GM21619 (cell line): ENCODE data around the gene ABCC4.

Experiments
- ATAC-seq: cut with Tn5 transposase; IDR thresholded peaks from one replicate; pipeline ENCODE4 v1.9.1; 2021; ENCODE audit not compliant: unreplicated experiment

Gene ABCC4, protein sequence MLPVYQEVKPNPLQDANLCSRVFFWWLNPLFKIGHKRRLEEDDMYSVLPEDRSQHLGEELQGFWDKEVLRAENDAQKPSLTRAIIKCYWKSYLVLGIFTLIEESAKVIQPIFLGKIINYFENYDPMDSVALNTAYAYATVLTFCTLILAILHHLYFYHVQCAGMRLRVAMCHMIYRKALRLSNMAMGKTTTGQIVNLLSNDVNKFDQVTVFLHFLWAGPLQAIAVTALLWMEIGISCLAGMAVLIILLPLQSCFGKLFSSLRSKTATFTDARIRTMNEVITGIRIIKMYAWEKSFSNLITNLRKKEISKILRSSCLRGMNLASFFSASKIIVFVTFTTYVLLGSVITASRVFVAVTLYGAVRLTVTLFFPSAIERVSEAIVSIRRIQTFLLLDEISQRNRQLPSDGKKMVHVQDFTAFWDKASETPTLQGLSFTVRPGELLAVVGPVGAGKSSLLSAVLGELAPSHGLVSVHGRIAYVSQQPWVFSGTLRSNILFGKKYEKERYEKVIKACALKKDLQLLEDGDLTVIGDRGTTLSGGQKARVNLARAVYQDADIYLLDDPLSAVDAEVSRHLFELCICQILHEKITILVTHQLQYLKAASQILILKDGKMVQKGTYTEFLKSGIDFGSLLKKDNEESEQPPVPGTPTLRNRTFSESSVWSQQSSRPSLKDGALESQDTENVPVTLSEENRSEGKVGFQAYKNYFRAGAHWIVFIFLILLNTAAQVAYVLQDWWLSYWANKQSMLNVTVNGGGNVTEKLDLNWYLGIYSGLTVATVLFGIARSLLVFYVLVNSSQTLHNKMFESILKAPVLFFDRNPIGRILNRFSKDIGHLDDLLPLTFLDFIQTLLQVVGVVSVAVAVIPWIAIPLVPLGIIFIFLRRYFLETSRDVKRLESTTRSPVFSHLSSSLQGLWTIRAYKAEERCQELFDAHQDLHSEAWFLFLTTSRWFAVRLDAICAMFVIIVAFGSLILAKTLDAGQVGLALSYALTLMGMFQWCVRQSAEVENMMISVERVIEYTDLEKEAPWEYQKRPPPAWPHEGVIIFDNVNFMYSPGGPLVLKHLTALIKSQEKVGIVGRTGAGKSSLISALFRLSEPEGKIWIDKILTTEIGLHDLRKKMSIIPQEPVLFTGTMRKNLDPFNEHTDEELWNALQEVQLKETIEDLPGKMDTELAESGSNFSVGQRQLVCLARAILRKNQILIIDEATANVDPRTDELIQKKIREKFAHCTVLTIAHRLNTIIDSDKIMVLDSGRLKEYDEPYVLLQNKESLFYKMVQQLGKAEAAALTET (N-terminal part only)

DNA sequence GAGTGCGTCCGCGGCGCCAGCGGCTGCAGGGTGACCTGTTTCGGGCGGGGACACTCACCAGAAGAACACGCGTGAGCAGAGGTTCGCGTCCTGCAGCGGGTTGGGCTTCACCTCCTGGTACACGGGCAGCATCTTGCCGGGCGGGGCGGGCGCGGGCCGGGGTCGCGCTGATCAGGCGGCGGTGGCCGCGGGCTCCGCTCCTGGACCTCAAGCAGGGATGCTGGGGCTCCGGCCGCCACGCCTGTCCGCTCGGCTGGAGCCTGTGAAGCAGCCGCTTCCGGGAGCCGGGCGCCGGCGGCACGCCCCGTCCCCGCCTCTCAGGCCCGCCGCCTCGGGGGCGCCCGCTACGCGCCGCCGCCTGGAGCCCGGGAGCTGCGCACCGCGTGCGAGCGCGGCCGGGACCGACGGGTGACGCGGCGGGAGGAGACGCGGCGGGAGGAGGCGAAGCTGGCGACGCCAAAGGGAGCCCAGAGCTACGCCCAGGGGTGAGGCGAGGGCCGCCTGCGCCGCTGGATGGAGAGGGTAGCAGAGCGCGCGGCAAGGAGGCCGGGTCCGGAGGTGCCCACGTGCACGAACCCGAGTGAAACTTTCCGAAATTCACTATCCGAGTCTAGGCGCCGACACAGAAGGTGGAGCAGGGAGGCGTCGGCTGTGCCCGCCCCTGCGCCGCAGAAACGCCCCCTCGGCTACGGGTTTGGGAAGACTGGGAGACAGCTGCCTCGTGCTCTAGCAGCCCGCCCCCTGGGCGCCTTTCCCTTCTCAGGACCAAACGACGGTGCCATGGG lies at the start of gene ABCC4:
Gene ABCC4, minus strand, starts transcription at position 269 of the 785 bp plus-strand sequence. Its CDS starts 137 bp downstream, at position 132.
- ATAC-seq = peak; percentile 83

DNA sequence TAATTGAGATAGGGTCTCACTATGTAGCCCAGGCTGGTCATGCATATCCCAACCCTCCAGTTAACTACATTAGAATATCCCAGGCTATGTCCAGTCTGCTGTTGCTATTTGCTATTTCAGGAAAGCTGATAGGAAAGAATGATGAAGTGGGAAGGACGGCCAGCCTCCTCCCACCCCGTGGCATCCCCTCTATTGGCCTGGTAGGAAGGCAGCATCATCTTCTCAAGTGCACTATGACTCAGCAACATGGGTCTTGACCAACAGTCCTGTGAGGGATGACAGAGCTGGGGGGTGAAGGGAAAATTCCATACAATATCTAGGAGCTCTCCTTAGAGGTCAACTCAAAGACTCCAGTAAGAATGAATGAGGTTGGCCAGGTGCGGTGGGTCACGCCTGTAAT lies 48.0 kb upstream of the ABCC4 start:
- no peak for ATAC-seq

DNA sequence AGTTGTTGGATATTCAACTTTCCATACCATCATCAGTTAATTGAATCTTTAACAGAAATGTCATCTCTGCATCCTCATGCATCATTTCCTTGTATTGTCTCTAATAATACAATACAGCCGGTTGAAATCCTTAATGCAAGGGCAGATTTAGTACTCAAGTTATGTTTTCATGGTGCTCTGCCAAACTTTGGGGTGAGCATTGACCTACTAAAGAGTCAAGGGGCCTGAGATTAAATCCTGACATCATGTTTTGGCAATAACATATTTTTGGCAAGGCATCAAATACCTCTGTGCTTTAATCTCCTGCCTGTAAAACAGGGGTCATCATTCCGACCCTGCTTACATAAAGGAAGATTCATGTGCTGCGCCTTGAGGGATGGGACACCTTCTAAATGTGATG lies 42.7 kb upstream of the ABCC4 start:
- no peak for ATAC-seq

DNA sequence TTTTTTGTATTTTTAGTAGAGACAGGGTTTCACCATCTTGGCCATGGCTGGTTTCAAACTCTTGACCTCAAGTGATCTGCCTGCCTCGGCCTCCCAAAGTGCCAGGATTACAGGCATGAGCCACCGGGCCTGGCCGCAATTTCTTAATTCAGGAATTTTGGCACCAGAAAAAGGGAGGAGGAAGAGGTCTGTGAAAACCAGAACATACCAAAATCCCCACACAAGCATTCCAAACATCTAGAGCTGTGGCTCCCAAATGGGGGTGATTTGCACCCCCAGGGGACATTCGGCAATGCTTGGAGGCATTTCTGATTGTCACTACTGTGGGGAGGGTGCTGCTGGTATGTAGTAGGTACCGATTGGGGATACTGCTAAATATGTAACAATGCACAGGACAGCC lies 40.2 kb upstream of the ABCC4 start:
- ATAC-seq = no peak

DNA sequence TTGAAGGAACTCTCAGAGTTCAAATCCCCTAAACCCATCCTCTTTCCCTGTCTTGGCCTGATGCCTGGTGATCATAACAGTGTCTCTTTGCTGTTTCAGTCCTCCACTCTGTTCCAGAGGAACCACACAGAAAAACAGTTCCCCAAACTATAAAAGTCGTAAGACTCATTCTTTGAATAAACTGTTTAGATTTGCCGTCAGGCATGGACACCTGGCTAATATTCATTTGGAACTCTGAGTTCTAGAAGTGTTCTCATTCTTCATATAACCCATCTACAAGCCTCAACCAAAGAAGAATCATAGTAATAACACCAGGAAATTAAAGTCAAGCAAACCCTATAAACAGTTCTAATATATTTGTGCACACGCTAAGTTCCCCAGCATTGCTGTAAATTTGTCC lies 37.7 kb upstream of the ABCC4 start:
- no peak for ATAC-seq

DNA sequence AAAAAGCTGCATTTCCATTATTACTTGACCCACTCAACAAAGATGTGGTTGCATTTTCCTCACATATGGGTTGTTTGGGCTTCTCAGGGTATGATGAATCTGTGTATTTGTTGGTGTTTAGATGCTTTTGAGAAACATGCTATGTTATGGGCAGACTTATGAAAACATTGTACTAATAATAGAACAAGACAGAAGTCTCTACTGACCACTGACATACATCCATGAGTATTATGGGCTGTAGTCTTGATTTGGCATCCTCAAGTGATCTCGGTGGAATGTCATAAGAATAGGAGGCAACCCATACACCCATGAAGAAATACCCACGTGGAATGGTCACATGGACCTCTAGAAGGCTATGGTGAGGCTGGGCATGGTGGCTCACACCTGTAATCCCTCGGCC lies 36.3 kb upstream of the ABCC4 start:
- ATAC-seq = no peak

DNA sequence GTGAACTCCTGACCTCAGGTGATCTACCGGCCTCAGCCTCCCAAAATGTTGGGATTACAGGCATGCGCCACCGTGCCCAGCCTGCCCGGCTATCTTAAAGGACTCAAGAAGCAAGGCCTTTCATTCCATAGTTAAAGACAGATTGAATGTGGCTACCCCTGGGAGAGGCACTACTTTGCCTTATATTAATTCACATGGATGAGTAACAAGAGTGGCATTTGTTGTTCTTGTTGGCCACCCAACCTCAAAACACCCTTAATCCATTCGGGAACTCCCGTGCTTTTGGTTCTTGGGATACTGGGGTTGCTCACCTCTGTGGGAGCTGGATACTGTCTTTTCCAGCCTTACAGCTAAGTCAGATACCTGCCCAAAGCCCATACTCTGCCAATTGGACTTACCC lies 34.4 kb upstream of the ABCC4 start:
- ATAC-seq = no peak

DNA sequence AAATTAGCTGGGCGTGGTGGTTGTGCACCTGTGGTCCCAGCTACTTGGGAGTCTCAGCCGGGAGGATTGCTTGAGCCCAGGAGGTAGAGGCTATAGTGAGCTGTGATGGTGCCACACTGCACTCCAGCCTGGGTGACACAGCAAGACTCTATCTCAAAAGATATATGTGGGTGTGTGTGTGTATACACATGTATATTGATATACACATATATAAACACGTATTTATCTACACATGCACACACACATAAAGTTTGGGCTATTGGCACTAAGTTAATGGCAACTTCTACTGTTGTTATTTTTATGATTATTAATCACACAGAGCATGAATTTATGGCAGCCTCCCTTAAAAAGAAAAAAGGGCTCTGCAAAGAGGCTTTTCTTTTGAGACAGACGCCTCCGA lies 27.1 kb upstream of the ABCC4 start:
- ATAC-seq = no peak

DNA sequence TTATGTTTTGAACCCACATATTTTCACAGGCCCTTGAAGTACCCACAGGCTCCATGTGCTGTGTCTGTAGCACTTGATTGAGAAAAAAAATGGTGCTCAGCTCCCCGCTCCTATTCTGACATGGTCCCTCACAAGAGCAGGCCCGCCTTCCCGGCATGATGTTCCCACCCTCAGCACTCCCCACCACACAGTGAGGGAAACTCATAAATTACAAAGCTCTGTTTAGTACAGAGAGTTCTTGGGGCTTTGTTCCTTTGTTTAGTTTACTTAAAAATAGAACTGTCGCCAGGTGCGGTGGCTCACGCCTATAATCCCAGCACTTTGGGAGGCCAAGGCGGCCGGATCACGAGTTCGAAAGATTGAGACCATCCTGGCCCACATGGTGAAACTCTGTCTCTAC lies 25.9 kb upstream of the ABCC4 start:
- ATAC-seq = no peak

DNA sequence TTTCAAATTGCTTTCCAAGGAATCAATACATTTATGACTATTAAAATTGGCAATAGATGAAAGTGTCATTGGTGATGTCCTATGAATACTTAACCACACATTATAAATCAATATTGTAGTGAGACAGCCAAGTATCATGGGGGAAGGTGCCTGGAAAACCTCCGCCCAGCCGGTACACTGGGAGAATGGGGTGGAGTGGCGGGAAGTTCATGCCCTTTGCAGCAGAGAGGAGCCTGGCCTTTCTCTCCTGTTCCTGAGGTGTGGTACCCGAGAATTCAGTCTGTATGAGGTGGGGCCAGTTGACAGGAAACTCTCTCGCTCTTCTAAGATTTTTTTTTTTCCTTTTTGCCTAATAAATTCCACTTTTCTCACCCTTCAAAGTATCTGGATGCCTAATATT lies 25.4 kb upstream of the ABCC4 start:
- no peak for ATAC-seq

DNA sequence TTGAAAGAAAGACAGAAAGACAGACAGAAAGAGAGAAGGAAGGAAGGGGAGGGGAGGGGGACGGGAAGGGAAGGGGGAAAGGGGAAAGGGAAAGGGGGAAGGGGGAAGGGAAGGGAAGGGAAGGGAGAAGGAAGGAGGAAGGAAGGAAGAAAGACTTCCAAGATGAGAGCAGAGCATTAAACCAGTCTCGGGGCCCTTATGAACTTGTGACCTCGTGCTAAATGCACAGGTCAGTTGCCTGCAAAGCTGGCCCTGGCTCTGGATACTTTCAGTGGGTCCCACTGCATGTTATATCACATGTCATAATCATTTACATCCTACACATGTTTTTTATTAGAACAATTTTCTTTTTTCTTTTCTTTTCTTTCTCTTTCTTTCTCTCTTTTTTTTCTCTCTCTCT lies 24.2 kb upstream of the ABCC4 start:
- no peak for ATAC-seq

DNA sequence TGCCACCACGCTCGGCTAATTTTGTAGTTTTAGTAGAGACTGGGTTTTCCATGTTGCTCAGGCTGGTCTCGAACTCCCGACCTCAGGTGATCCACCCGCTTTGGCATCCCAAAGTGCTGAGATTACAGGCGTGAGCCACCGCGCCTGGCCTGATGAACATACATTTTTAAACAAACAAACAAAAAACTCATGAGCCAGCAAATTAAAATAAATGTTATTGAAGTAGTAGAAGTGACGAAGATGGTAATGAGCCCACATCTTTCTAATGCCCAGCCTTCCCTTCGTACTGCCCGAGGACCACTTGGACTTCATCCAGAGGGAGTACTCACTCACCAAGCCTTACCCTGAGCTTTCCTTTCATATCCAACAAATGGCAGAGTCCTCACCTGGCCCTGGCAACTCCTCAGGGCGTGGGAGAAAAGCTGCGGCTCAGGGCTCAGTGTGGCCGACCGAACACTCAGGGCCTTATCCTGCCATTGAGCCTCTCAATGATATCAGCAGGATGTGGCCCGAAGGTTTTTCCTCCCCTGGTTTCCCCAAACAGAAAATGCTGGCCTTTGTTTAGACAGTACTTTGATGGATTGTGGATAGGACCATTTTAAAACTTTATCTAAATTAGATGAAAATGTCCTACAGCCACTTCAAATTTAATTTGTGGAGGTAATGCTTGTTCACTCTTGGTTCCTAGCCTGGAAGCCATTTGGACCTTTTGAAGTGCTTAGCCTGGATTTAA lies 22.8 kb upstream of the ABCC4 start:
- ATAC-seq = no peak

DNA sequence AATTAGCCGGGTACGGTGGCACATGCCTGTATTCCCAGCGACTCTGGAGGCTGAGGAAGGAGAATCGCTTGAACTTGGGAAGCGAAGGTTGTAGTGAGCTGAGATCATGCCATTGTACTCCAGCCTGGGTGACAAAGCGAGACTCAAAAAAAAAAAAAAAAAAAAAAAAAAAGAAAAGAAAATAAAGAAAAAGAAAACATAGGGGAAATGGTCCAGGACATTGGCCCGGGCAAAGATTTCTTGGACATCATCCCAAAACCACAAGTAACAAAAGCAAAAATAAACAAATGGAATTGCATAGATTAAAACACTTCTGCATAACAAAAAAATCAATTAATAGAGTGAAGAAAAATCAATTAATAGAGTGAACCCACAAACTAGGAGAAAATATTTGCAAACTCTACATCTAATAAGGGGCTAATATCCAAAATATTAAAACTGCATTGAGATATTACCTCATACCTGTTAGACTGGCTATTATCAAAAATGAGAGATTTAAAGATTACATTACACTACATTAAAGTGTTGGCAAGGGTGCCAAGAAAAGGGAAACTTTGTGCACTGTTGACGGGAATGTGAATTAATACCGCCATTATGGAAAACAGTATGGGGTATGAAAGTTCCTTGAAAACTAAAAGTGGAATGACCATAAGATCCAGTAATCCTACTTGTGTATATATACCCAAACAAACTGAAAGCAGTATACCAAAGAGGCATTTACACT lies 18.5 kb upstream of the ABCC4 start:
- ATAC-seq = no peak

DNA sequence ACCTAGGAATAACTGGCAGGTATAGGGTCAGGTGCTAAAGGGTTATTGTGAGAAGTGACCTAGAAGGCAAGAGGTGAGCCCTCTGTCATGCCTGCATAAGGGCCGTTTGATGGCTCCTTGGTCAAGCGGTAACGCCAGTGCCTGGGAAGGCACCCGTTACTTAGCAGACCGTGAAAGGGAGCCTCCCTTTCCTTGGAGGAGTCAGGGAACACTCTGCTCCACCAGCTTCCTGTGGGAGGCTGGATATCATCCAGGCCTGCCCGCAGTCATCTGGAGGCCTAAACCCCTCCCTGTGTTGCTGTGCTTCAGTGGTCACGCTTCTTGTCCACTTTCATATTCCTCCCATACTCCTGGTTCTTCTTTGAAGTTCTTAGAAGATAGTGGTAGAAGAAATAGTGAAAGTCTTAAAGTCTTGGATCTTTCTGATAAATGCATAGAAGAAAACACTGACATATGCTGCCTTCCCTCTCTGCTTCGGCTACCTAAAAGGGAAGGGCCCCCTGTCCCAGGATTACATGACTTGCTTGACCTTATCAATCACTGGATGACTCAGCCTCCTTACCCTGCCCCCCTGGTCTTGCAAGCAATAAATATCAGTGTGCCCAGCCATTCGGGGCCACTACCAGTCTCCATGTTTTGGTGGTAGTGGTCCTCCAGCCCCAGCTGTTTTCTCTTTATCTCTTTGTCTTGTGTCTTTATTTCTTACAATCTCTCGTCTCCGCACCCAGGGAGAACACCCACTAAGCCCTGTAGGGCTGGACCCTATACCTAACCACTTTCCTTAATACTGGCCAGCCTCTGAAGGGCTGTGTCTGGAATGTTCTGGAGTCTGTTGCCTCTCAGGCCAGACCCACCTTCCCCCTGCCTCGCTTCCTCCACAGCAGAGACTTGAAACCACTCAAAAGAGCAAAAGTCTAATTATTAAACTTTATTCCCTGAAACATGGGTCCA lies 16.1 kb upstream of the ABCC4 start:
- ATAC-seq = no peak

DNA sequence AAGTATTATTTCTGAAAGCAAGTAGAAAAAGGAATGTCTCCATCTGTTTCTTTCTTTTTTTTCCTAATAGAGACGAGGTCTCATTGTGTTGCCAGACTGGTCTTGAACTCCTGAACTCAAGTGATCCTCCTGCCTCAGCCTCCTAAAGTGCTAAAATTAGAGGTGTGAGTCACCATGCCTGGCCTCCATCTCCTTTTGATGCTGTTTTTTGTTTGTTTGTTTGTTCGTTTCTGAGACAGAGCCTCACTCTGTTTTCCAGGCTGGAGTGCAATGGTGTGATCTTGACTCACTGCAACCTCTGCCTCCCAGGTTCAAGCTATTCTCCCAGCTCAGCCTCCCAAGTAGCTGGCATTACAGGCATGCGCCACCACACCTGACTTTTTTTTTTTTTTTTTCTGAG lies 14.5 kb upstream of the ABCC4 start:
- no peak for ATAC-seq

DNA sequence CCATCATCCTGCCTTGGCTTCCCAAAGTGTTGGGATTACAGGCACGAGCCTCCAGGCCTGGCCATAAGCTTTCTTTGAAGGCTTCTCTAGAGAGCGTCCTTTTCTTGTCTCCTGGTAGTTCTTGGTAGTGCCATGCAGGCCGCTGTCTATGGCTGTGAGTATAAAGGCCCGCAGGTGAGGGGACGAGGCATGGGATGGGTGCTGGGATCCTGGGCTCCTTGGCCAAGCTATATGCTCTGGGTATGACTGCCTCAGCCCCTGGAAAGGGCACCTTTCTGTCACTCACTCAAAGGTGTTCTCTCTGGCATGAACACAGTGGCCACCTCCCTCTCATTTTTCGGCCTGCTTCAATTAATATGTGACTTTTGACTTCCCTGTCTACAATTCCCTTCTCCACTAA lies 6.3 kb upstream of the ABCC4 start:
- ATAC-seq = no peak

DNA sequence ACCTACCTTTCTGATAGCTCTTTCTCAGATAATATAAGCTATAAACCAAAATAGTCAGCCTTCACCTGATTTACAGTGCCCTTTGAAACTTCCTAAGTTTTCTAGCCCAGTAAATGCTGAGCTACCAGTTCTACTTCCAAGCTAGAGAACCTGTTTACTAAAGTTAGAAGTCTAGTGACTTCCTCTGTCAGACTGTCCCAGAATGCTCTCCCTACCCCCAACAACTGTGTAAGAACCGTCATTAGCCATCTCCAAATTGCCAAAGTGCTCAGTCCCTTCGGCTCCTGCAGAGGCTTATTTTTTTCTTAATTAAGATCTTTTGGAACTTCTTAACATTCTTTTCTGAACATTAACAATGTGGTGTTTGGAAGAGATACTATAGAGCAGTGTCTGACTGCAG lies 3.2 kb upstream of the ABCC4 start:
- no peak for ATAC-seq

DNA sequence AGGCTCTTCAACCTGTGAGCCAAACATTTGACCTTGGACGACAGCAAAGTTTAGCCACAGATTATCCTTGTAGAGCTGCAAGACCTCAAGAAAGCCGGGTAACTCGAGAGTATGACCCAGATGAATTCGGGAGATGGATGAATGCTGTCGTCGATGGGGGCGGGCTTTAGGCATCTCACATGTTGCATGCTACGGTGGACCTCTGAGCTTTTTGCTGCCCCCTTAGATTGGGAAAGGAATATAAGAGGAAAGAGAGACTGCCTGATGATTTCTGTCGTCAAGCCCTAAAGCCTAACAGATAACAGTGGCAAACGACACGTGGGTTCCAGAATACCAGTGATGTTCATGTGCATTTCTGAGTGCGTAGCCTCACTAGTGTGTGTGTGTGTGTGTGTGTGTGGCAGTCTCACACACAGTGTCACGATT lies 730 bp upstream of the ABCC4 start:
- ATAC-seq = peak; percentile 0
